PFSK-1 (cell line): ENCODE results near the gene CNTN4.

Experiments used
- SIN3A ChIP-seq: IDR thresholded peaks from 2 replicates; pipeline ENCODE4 v1.6.1; 2012; ENCODE audit warnings: mild to moderate bottlenecking, low read length, moderate library complexity, borderline replicate concordance; ENCODE audit not compliant: insufficient read depth
- TAF1 ChIP-seq: IDR thresholded peaks from 2 replicates; pipeline ENCODE4 v1.6.1; 2012; ENCODE audit warnings: low read length, control low read depth, borderline replicate concordance; ENCODE audit not compliant: insufficient read depth
- TF ChIP-seq, protein P1 (sequence below), 2 experiments: IDR thresholded peaks; 2 replicates each; pipeline versions ENCODE4 v1.6.1 to v1.8.0; 2011 to 2012; ENCODE audit warnings: low read depth in 2 of 2, low read length in 2 of 2, control low read depth in 1 of 2, inconsistent platforms in 1 of 2, mild to moderate bottlenecking in 1 of 2, moderate library complexity in 1 of 2; ENCODE audit not compliant: insufficient read depth in 1 of 2

GRCh38 chr3:2198776-2199279 lies 100.2 kb downstream of the CNTN4 start:
- TF ChIP-seq TAF1, result no peak
- TF ChIP-seq, protein P1, sequence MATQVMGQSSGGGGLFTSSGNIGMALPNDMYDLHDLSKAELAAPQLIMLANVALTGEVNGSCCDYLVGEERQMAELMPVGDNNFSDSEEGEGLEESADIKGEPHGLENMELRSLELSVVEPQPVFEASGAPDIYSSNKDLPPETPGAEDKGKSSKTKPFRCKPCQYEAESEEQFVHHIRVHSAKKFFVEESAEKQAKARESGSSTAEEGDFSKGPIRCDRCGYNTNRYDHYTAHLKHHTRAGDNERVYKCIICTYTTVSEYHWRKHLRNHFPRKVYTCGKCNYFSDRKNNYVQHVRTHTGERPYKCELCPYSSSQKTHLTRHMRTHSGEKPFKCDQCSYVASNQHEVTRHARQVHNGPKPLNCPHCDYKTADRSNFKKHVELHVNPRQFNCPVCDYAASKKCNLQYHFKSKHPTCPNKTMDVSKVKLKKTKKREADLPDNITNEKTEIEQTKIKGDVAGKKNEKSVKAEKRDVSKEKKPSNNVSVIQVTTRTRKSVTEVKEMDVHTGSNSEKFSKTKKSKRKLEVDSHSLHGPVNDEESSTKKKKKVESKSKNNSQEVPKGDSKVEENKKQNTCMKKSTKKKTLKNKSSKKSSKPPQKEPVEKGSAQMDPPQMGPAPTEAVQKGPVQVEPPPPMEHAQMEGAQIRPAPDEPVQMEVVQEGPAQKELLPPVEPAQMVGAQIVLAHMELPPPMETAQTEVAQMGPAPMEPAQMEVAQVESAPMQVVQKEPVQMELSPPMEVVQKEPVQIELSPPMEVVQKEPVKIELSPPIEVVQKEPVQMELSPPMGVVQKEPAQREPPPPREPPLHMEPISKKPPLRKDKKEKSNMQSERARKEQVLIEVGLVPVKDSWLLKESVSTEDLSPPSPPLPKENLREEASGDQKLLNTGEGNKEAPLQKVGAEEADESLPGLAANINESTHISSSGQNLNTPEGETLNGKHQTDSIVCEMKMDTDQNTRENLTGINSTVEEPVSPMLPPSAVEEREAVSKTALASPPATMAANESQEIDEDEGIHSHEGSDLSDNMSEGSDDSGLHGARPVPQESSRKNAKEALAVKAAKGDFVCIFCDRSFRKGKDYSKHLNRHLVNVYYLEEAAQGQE (IDR thresholded peaks at IDR 0.05; ENCODE audit: insufficient read depth in 1 of 2, low read depth in 2 of 2, low read length in 2 of 2), result no peak
- no peak for TF ChIP-seq SIN3A
